Fibroblast of skin of right quadriceps (primary cell): ENCODE data around the gene ZNF318.
A peak's percentile ranks its signal among the peaks of the same experiment; 100 is the strongest.
"Not testable (repeated sequence)": the region's sequence is repeated elsewhere in the genome, so short reads cannot be mapped to it uniquely, and the experiment has no call there.

Experiments
- DNase-seq: peaks from one replicate; pipeline ENCODE4 v3.0.0-alpha.2; 2013

Gene ZNF318

DNA sequence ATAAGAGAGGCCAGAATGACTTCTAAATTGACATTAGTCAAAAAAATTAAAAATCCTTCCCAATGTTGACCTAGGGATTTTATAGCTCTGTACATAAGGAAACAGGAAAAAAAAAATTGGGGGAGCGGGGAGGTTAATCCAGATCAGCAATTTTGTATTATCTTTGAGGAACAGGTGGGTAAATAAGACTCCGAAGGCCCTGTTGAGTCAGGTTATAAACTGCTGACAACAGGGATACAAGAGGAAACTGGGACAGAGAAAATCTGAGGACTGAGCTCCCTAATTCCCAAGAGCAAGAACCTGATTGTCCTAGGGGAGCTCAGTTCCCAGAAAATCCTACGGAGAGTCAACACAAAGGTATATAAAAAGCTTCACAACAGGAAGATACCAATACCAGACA, 34.0 kb downstream of the ZNF318 start:
- no peak for DNase-seq

DNA sequence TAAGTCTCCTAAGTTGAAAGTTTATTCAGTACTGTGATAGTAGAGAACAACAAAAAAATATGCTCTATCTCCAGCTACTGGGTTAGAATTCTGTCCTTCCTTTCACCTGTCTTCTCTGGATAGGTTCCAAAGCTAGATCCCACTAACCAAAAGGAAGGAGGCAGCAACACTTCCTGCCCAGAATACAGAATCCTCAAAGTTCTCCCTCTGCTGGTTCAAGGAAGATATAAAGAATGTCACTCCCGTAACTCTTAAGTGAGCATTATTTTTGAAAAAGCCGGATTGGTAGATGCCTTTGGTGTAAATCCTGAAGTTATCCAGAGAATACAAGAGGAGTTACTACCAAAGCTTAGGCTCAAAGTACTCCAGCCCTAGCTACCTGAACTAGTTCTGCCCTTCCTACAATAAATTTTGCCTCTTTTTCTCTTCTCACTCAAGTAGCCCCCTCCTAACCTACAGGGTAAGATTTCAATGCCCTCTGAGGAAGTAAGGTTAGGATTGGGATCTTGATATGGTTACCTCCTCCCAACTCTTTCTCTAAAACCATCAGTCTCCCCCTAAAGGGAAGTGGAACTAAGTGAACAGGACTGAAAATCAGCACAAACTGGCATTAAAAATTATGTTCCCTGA, 34.9 kb downstream of the ZNF318 start:
- peak; percentile 70 for DNase-seq

DNA sequence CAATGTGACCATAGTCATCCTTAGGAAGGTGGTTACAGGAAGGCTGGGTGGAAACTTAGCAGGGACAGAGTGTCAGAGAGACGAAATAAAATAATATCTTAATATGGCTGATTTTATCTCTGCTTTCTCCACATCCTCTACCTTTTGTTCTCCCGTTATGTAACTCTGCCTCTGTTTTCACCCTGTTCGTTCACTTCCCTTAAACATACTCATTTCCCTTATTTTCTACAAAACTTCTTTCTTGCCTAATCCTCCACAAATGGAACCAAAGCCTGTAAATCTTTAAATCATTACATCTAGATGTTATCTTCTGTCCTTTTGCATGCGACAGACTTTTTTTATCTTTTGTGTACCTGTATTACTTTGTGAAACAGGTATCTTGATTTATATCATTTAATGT, 37.6 kb downstream of the ZNF318 start:
- no peak for DNase-seq

DNA sequence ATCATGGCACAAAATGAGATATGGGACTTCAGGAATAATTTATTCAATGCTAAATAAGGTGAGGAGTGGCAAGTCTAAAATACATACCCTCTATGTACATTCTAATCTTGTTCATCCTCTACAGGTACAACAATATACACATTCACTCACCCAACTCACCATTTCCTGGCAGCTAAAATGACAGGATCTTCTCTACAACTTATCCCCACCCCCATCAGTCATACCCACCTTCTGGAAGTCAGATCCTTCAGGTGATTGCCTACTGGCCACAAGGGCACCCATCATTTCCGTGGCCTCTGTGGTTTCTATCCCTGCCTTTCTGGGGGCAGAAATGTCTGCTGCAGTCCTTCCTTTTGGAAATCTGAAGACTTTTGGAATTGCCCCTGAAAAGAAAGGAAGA, 38.0 kb downstream of the ZNF318 start:
- no peak for DNase-seq

DNA sequence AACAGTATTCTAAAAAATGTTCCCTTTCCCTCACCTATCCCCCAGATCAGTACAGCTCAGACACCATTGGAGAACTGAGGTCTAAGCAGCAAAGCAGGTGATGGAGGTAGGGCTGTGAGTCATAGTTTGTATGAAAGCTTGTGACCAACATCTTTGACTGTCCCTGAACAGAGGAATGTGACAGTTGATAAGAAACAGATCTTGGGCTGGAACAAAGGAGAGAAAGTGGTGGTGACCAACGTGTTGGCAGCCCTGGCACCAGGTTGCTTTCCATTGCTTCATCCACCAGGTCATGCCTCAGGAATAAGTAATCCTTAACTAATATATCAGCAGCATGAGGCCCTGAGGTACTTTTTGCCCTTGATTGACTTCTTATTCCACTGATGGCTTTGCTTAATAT, 40.9 kb downstream of the ZNF318 start:
- no peak for DNase-seq

DNA sequence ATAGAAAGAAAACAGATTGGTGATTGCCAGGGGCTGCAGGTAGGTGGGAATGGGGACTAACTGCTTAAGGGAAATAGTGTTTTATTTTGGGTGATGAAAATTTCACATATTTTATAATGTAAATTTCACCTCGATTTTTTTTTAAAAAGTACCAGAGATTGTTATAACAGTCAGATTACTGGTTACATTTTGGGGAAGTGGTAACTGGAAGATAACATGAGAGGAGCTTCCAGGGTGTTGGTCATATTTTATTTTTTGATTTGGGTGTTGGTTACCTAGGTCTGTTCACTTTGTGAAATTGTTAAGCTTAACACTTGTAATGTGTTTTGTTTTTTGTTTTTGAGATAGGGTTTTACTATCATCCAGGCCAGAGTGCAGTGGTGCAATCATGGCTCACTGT, 43.6 kb downstream of the ZNF318 start:
- no peak for DNase-seq

DNA sequence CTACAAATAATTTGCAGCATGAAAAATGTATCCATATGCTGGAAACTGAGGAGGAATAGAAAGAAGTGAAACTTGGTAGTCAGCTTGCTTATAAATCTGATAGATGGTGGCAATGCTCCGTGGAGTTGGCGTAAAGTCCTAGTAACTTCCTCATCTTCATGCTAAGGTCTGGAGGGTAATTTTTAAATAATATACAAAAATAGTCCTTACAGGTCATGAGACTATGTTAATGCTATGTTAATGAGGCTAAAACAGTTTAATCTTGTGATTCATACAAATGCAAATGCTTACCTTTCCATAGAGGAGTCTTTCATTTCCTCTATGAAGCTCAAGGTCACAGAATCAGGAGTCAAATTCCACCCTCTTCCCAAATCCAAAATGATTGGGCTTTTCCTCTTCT, 51.4 kb downstream of the ZNF318 start:
- no peak for DNase-seq

DNA sequence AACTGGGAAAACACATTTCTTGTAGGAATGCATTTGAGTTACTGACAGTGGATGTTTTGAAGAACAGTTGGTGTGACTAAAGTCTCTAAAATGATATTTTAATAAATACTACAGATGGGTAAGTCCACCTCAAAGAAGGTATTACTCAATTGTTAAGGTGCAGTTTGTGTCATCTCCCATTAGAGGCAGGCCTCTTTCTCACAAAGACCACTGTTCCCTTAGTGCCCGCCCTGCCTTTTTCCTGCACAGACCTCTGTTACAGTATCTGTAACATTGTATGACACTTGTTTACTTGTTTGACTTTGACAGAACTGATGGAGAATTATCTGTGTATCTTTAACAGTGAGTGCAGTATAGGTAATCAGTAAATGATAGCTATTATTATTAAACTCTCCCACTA, 55.6 kb downstream of the ZNF318 start:
- DNase-seq: no peak

DNA sequence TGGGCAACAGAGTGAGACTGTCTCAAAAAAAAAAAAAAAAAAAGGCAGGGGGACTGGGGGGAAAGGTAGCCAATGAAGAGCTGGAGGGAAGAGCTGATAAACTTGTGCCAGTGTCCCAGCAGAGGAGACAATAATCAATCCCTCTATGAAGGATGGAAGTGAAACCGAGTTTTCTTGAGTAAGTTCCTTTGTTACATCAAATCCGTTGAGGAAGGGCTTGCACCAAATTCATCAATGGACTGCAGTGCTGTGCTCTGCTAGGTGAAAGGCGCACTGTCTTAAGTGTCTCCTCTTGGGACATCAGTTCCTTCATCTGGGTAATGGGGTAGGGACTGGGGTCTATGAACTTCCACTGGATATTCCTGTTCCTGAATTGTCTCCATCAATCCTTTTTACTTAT, 57.8 kb downstream of the ZNF318 start:
- DNase-seq: no peak

DNA sequence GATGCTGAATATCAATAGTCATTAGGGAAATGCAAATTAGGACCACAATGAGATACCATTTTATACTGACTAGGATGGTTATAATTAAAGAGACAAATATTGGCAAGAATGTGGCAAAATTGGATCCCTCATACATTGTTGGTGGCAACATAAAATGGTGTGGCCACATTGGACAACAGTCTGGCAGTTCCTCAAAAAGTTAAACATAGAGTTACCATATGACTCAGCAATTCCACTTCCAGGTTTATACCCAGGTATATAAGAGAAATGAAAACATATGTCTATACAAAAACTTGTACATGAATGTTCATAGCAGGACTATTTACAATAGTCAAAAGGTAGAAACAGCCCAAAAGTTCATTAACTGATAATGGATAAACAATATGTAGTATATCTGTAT, 58.8 kb downstream of the ZNF318 start:
- no peak for DNase-seq

DNA sequence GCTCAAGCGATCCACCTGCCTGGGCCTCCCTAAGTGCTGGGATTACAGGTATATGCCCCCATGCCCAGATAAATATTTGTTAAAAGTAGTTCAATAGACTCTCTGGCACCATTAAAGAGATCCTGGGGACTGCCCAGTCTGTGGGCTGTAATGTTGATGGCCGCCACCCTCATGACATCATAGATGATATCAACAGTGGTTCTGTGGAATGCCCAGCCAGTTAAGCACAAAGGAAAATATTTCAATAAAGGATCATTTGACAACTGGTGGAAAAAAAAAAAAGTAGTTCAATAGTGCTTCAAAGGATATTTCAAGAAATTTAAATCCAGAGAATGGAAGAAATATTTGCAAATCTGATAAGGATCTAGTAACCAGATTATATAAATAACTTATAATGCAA, 59.3 kb downstream of the ZNF318 start:
- no peak for DNase-seq

DNA sequence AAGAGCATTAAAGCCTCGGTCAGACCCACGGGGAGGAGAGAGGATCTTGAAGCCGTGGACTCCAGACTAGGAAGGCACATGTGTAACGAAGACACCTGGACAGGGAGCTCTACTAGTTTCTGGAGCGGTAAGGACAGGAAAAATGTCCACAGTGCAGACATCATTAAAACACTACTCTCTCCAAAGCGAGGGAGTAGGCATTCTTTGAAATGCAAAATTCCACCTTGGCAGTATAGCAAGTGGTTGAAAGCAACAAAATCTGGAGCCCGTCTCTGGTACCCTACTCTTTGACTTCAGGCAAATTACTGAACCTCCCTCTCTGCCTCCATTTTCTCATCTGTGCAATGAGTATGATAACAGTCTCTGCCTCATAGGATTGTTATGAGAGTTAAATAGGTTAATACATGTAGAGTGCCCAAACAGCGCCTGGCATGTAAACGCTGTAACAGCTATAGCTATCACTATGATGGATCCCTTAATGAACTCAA, 60.4 kb downstream of the ZNF318 start:
- no peak for DNase-seq

DNA sequence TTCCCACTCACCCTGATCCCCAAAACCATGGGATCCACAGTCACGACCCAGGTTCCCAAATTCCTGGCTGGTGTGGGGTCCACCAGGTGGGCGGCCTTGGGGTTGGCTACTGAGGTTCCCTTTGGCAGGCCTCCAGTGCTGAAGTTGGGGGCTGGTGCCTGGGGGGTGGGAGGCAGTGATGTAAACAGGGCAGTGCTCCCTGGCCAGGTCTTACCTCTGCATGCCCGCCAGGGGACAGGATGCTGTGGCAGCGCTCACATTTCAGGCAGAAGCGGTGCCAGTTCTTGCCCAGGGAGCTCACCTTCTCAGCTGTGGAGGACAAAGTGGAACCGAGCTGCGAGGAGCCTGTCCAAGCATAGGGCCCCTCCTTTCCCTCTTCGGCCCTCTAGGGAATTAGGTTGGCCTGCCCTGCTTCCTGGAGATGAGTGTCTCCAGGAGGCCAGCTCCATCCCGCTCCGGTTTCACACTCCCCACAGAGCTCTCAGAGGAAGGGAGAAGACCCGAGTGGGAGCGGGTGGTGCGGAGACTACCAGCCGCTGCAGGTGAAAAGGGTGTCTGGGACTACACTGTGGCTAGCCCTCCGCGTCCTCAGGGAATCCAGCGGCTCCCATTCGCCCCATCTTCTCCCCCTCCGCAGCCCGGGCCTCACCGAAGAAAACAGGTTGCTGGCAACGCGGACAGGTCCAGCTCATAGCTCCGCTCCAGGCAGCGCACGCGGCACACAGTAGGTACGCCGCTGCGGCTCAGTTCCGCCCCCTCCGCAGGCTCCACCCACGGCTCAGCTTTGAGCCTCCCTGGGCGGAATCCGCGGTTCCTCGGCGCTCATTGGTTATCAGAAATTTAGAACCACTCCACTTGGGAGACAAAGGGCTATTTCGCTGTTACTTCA, 61.1 kb downstream of the ZNF318 start, which contains the start of gene CRIP3:
CRIP3 (minus strand) TSS at position 726 of the 889 bp plus-strand sequence; CDS start at position 692, 34 bp downstream.
- DNase-seq: peak; percentile 56

DNA sequence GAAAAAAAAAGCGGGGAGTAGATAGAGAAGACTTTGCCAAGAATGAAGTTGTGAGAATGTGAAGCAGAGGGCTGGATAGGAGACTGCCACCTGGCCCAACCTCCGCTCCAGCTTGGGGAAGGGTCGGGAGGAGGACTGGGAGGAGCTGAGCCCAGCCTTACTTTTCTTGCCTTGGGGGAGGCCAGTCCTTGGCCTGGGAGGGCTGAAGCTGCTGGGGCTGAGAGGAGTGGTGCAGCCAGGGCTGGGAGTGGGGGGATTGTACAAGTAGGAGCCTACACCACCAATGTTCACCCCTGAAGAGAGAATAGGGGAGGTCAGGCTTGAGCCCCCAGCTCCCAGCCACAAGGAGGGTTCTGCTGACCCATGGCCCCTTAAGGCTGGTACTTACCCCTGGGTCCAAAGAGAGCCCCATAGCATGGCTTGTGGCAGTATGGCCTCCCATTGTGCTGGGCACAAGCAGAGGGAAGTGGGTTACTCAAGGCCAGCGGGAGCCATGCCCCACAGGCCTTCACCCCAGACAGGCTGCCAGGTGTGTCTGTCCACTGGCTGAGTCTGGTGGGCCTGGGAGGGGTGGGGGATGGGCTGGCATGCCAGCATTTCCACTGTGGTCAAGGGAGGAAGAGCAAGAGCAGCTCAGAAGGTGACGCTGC, 61.9 kb downstream of the ZNF318 start:
- no peak for DNase-seq

DNA sequence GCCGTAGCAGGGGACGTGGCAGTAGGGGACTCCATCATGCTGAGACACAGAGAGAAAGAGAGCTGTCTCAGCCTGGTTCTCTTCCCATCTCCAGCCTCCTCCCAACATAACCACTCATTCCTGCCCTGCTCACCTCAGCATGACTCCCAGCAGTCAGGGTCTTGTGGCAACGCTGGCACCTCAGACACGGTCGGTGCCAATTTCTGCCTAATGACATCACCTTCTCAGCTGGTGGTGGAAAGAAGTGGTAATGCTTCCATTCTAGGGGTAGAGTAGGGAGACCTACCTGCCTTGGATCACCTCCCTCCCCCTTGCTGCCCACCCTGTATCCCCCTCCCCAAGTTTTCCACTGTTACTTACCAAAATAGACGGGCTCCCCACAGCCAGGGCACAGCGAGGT, 63.4 kb downstream of the ZNF318 start:
- DNase-seq: no peak

DNA sequence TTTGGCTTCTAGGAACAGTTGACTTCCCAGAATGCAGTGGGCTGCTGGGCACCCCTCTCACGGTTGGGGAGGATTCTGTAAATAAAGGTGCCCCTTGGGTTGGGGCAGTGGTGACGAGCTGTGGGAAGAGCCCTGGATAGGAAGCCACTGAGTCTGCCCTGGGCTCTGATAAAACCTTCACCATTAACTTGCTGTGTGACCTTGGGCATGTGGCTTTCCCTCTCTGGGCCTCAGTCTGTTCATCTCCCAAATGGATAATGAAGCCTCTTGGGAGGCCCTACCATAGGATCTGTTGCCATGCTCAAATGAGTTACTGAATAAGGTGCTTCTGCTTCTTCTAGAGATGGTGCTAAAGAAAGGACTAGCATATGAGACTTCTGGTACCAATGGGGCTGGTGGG, 64.6 kb downstream of the ZNF318 start:
- DNase-seq: no peak

DNA sequence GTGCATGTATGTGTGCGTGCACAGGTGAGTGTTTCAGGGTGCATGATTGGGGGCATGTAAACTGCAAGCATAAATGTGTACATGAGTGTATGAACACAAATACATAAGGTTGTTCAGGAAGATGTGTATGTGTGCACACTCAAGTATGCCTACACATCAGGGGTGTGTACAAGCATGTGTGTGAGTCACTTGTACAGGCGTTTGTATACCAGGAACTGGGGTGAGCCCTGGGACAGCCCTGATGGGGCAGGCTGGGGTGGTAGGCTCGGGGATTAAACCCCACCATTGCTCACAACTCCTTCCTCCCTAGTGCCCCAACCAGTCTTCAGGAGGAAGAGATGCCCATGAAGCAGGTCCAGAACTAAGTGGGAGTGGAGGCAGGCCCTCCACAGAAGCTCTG, 65.1 kb downstream of the ZNF318 start:
- DNase-seq: no peak

DNA sequence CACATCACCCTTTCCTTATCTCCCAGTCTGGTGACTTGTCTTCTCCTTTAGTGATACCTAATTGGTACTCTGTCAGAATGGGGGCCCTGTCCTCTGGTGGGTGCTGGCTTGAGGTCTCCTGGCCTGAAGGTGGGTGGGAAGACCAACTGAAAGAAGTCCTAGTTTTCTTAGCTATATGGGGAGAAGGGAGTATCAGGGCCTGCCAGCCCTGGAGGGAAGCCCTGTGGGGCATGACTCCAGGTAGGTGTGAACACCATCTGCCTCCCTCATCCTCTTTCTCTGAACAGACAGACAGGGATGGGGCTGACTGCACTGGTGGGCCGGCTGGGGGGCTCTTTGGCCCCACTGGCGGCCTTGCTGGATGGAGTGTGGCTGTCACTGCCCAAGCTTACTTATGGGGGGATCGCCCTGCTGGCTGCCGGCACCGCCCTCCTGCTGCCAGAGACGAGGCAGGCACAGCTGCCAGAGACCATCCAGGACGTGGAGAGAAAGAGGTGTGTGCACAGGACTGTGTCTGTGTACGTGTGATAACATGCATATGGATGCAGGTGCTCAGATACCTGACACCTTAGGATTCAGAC, 65.6 kb downstream of the ZNF318 start:
- DNase-seq: no peak

DNA sequence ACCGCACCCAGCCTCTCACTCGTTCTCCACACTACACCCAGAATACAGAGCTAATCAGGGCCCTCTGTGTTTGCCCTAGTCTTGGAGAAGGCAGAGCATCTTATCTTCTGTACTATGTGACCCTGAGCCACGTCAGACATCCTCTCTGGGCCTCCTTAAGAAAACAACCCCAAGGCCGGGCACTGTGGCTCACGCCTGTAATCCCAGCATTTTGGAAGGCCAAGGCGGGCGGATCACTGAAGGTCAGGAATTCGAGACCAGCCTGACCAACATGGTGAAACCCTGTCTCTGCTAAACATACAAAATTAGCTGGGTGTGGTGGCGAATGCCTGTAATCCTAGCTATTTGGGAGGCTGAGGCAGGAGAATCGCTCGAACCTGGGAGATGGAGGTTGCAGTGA, 66.4 kb downstream of the ZNF318 start:
- DNase-seq: not testable (repeated sequence)

DNA sequence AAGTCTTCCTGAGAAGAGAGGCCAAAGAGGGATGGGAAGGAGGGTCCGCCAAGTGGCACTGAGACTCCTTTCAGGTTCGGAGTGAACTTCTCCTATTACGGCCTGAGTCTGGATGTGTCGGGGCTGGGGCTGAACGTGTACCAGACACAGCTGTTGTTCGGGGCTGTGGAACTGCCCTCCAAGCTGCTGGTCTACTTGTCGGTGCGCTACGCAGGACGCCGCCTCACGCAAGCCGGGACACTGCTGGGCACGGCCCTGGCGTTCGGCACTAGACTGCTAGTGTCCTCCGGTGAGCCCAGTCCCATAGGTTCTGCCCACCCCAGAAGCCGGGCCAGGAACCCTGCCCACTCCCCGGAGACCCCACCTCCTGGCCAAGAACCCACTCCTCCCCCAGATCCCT, 67.3 kb downstream of the ZNF318 start:
- DNase-seq: no peak

DNA sequence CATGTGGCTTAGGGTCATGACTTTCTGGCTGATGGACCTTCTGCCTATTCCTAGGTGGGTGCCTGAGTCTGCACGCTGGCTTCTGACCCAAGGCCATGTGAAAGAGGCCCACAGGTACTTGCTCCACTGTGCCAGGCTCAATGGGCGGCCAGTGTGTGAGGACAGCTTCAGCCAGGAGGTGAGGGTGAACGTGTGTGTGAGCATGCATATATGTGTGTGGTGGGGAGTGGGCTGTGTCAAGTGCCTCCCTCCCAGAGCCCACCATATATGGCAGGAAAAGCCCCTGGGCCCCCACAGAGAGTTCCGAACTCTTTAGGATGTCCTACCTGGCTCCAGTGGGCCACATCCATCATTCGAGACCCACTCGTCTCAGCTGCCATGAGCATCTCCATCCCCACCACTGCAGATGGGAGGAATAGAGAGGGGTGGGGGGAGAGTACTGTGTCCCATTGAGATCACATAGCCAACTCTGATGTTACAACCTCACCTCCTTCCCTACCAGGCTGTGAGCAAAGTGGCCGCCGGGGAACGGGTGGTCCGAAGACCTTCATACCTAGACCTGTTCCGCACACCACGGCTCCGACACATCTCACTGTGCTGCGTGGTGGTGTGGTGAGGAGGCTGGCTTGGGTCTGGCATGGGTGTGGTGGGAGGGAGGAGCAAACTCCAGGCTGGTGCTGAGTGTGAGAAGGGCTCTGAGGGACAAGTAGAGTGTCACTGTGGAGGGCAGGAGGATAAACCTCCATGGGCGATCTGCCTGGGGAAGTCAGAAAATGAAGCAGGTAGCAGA, 68.2 kb downstream of the ZNF318 start:
- DNase-seq: no peak
